Left renal pelvis (tissue), 4 donors: ENCODE results near the gene VPS39. TPM values are rescaled to one million over a fixed set of nuclear protein-coding genes. Genes with fewer than 3 reads are reported as not detected.
"Not testable (repeated sequence)": the region's sequence is repeated elsewhere in the genome, so short reads cannot be mapped to it uniquely, and the experiment has no call there.

ENCODE experiments used
- DNase-seq, 4 donors: peaks; one replicate each; pipeline ENCODE4 v3.0.0-alpha.2; 2013; ENCODE audit warnings: low read depth in 4 of 4, low spot score in 3 of 4
- polyA plus RNA-seq, 4 donors: library from polyadenylated mRNA; unstranded; fragments of 120-200 nt; gene quantifications; one replicate each; pipeline ENCODE4 v1.2.1, GENCODE V29; 2013; ENCODE audit not compliant: insufficient read length in 4 of 4

The VPS39 gene
- 10 to 100 TPM; 56.1 to 73.5 (median 66.8) TPM for polyA plus RNA-seq

GRCh38 chr15:42207674-42208579, at the start of gene VPS39:
VPS39 (minus strand) TSS chr15:42208304; CDS start chr15:42208153, 151 bp downstream.
- peak; percentile 54 to 73 (median 66) for DNase-seq

GRCh38 chr15:42253300-42253699, 45.2 kb upstream of the VPS39 start:
- no peak for DNase-seq

- DNase-seq, result no peak
These were observed 32.7 kb upstream of the VPS39 start for GRCh38 chr15:42240823-42241222.

GRCh38 chr15:42239528-42240182, 31.6 kb upstream of the VPS39 start:
- DNase-seq, result no peak

DNA sequence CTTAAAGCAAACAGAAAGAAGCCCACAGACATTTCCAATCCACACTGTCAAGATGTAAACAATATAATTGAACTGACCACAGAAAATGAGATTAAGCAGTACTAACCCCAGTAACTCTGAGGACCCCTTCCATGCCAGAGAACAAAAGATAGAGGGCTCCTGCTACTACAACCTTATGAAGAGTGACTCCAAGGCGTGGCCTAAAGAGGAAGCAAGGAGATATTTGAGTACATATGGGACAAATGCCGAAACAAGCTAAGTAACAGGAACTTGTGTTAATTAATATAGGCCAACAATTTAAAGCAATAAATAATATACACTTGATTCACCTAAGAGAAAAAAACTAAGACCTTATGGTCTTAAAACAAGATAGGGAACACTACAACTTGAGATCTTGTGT, 25.0 kb upstream of the VPS39 start:
- no peak for DNase-seq

DNA sequence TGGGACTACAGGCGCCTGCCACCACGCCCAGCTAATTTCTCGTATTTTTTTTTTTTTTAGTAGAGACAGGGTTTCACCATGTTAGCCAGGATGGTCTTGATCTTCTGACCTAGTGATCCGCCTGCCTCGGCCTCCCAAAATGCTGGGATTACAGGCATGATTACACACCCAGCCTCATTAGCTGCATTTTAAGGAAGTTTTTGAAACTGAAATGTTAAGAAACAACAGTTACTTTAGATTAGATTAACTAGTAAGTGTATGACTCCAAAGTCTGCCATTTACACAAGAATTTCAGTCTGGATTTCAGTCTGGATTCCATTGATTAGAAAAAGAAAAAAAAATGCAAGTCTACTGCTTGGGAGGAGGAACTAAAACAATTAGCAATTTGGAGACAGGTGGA, 24.5 kb upstream of the VPS39 start:
- no peak for DNase-seq

DNA sequence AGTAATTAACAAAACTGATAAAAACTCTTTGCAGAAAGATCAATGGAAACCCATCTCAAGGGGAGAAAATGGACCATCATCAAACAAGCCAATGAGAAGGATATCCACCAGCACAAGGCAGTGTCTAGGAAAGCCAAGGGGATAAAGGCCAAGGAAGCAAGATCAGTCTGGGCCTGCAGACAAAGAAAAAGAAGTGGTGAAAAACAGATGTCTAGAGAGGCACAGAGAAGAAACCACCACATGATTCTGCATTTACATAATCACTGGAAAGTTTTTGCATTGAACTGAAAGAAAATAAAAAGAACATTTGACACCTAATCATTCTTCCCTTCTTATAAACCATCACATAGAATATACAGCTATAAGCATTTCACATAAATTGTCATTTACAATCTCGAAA, 23.0 kb upstream of the VPS39 start:
- no peak for DNase-seq

- not testable (repeated sequence) for DNase-seq
These were observed 20.9 kb upstream of the VPS39 start for GRCh38 chr15:42228981-42229380.

DNA sequence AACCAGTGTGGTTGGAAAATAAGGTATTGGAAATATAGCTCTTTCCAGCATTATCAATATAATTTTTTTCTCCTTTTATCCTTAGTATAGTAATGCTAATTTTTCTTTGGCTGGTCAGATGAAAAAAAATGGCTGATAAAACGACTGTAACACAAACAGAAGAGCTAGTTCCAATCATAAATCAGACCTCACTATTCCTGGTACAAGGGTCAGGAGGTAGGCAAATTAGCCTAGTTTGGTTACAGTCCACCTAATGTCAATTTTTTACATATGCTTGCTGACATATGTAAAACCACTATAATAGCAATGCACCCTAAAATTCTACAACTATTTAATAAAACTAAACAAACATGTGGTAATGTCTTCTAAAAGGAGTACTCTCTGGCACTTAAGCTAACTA, 19.9 kb upstream of the VPS39 start:
- DNase-seq, result no peak

- DNase-seq, result no peak
These were observed 18.5 kb upstream of the VPS39 start for GRCh38 chr15:42226648-42227047.

GRCh38 chr15:42220216-42220615, 12.1 kb upstream of the VPS39 start:
- DNase-seq, result no peak

- DNase-seq, result no peak
These were observed 11.0 kb upstream of the VPS39 start for GRCh38 chr15:42218953-42219592.

GRCh38 chr15:42217568-42217967, 9.5 kb upstream of the VPS39 start:
- no peak for DNase-seq

- no peak for DNase-seq
These were observed 8.1 kb upstream of the VPS39 start for GRCh38 chr15:42215913-42216829.

DNA sequence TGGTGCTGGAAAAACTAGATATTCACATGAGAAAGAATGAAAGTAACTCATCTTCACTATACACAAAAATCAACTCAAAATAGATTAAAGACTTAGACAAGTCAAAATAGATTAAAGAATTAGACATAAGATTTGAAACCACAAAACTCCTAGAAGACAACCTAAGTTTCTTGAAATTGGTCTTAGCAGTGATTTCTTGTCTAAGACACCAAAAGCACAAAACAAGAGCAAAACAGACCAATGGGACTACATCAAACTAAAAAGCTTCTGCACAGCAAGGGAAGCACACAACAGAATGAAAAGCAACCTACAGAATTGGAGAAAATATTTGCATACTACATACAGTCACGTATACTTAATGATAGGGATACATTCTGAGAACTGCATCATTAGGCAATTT, 6.5 kb upstream of the VPS39 start:
- DNase-seq, result no peak

GRCh38 chr15:42213511-42213910, 5.4 kb upstream of the VPS39 start:
- no peak for DNase-seq

DNA sequence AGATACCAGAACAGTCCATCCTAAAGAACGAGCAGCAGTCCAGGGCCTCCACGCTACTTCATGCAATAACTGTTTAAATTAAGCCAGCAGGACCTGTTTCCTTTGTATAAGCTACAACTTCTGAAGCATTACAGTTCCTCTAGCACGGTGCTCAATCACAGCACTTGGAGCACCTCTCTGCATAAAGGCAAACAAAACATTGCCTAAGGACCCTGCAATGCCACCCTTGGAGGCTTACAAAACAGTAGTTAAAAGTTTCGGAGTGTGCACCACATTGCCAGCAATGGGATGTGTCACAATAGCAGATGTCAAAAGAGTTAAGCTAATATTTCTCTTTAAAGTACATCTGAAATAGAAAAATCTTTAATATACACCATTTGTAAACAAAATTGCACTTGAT, 2.6 kb upstream of the VPS39 start:
- DNase-seq, result no peak

DNA sequence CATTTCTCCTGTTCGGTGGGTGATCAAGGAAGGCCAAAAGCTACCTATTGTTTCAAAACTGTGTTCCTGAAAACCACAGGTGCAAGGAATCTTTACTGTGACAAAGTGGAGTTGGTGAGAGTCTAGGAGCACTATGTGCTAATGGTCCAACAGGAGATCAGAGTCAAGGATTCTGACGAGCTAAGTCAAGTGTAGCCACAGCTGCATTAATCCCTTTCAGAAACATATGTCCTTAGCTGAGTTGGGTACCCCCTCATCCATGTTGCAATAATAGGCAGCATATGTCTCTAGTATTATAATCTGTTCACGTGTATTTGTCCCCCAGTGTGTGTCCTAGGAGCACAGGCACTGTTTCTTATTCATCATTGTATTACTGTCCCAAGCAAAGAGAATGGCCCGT, 1.7 kb downstream of the VPS39 start:
- no peak for DNase-seq

GRCh38 chr15:42203891-42204290, 4.2 kb downstream of the VPS39 start:
- no peak for DNase-seq

GRCh38 chr15:42202653-42203052, 5.5 kb downstream of the VPS39 start:
- no peak for DNase-seq
